ENCODE measurements around the gene VPS4B. TPM values are rescaled to one million over a fixed set of nuclear protein-coding genes. Genes with fewer than 3 reads are reported as not detected.

Gene VPS4B
- polyA plus RNA-seq, 1 donor from 2014 or later, result 30.5 TPM

GRCh38 chr18:63350230-63350629, 72.0 kb downstream of the VPS4B start:
- H3K4me2 ChIP-seq (ENCODE audit: low read length), result no peak overlapping the region
- no peak overlapping the region for H3K9ac ChIP-seq (ENCODE audit: low read length)
- H3F3A ChIP-seq (ENCODE audit: insufficient read depth, low read length, poor library complexity, severe bottlenecking), result no peaks in the 10 kb centered on the region
- no peaks in the 10 kb centered on the region for H3K9me3 ChIP-seq (ENCODE audit: low read length)
- TF ChIP-seq SMC3 (conservative IDR thresholded peaks at IDR 0.05; ENCODE audit: poor library complexity) (no peak), POLR2AphosphoS5 (IDR thresholded peaks at IDR 0.05) (no peak), TAF1 (IDR thresholded peaks at IDR 0.05; ENCODE audit: low read depth) (no peak), RAD21 (conservative IDR thresholded peaks at IDR 0.05) (no peak), MXI1 (conservative IDR thresholded peaks at IDR 0.05; ENCODE audit: poor library complexity, severe bottlenecking) (no peak), REST (IDR thresholded peaks at IDR 0.05; ENCODE audit: borderline replicate concordance) (no peak), EZH2 (IDR thresholded peaks at IDR 0.05; ENCODE audit: borderline replicate concordance, insufficient read depth, low read length, poor library complexity, severe bottlenecking) (no peak)
- H4K20me1 ChIP-seq (ENCODE audit: insufficient read depth), result no peaks in the 10 kb centered on the region
- H3K4me3 ChIP-seq (ENCODE audit: low read length), result no peak overlapping the region
- H3K27ac ChIP-seq (ENCODE audit: low read length), result no peak overlapping the region
- no peaks in the 10 kb centered on the region for H3K79me2 ChIP-seq (replicated peaks; ENCODE audit: insufficient read depth, low read length)
- no peak overlapping the region for H2AFZ ChIP-seq (ENCODE audit: low read depth, low read length)
- H3K36me3 ChIP-seq (ENCODE audit: insufficient read depth, low read length), result peaks cover 14% of the 10 kb centered on the region
- H3K9me2 ChIP-seq (ENCODE audit: insufficient read depth, low read length), result no peaks in the 10 kb centered on the region
- no peaks in the 10 kb centered on the region for H3K27me3 ChIP-seq (ENCODE audit: insufficient read depth, low read depth, low read length)

- Histone ChIP-seq H2AFZ (ENCODE audit: low read depth, low read length) (no peak overlapping the region), H3K9me3 (ENCODE audit: low read length) (no peaks in the 10 kb centered on the region), H3F3A (ENCODE audit: insufficient read depth, low read length, poor library complexity, severe bottlenecking) (no peaks in the 10 kb centered on the region), H3K27me3 (ENCODE audit: insufficient read depth, low read depth, low read length) (no peaks in the 10 kb centered on the region), H3K4me3 (ENCODE audit: low read length) (no peak overlapping the region), H3K4me2 (ENCODE audit: low read length) (no peak overlapping the region), H3K27ac (ENCODE audit: low read length) (no peak overlapping the region), H3K36me3 (ENCODE audit: insufficient read depth, low read length) (peaks cover 14% of the 10 kb centered on the region), H4K20me1 (ENCODE audit: insufficient read depth) (no peaks in the 10 kb centered on the region), H3K79me2 (replicated peaks; ENCODE audit: insufficient read depth, low read length) (no peaks in the 10 kb centered on the region), H3K9ac (ENCODE audit: low read length) (no peak overlapping the region), H3K9me2 (ENCODE audit: insufficient read depth, low read length) (no peaks in the 10 kb centered on the region)
- TF ChIP-seq MXI1 (conservative IDR thresholded peaks at IDR 0.05; ENCODE audit: poor library complexity, severe bottlenecking) (no peak), CTCF (IDR thresholded peaks at IDR 0.05; ENCODE audit: poor library complexity, severe bottlenecking) (no peak), TAF1 (IDR thresholded peaks at IDR 0.05; ENCODE audit: low read depth) (no peak), POLR2AphosphoS5 (IDR thresholded peaks at IDR 0.05) (no peak), REST (IDR thresholded peaks at IDR 0.05; ENCODE audit: borderline replicate concordance) (no peak)
Observed at GRCh38 chr18:63348508-63349136, 73.7 kb downstream of the VPS4B start.

All from neural cell (in vitro differentiated cells).